Esophagus muscularis mucosa (tissue), 4 donors: ENCODE results near the gene LACTB.

Experiments
- EP300 ChIP-seq: sonication (generic); formaldehyde crosslinking; IDR thresholded peaks from one replicate; pipeline ENCODE4 v1.6.1; 2017; ENCODE audit warnings: antibody characterized with exemption
- POLR2A ChIP-seq: fragments of 450-650 bp; IDR thresholded peaks from one replicate; pipeline ENCODE4 v1.6.1; 2017; ENCODE audit warnings: antibody characterized with exemption, moderate library complexity, mild to moderate bottlenecking, low read depth
- POLR2AphosphoS5 ChIP-seq, 2 donors: sonication (generic); formaldehyde crosslinking; IDR thresholded peaks; one replicate each; pipeline ENCODE4 v1.6.1; 2017; ENCODE audit warnings: antibody characterized with exemption in 2 of 2
- TF ChIP-seq, protein P1 (sequence below), 3 experiments: fragments of 200-600 bp in 2 of 3; fragments of 450-650 bp in 1 of 3; sonication (generic) in 2 of 3; IDR thresholded peaks; one replicate each; pipeline ENCODE4 v1.5.1; 2017 to 2019; ENCODE audit warnings: antibody characterized with exemption in 3 of 3, mild to moderate bottlenecking in 2 of 3, moderate library complexity in 1 of 3

DNA sequence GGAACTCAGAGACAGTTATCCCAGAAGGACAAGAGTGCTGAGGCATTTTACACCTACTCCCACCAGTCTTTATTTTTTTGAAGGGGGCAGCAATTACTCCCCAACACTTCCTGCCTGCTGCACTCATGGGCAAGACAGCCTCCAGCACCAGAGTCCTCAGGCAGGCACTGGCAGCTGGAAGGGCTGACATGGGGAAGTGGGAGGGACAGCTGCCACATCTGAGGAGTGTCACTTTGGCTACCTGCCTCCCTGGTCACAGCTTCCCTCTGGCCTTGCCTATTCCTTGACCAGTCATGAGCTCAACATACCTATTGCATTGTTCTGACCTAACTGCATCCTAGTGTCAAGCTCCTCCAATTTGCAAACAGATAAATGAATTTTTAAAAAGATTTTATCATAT lies 10.2 kb upstream of the LACTB start:
- TF ChIP-seq, protein P1, sequence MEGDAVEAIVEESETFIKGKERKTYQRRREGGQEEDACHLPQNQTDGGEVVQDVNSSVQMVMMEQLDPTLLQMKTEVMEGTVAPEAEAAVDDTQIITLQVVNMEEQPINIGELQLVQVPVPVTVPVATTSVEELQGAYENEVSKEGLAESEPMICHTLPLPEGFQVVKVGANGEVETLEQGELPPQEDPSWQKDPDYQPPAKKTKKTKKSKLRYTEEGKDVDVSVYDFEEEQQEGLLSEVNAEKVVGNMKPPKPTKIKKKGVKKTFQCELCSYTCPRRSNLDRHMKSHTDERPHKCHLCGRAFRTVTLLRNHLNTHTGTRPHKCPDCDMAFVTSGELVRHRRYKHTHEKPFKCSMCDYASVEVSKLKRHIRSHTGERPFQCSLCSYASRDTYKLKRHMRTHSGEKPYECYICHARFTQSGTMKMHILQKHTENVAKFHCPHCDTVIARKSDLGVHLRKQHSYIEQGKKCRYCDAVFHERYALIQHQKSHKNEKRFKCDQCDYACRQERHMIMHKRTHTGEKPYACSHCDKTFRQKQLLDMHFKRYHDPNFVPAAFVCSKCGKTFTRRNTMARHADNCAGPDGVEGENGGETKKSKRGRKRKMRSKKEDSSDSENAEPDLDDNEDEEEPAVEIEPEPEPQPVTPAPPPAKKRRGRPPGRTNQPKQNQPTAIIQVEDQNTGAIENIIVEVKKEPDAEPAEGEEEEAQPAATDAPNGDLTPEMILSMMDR (IDR thresholded peaks at IDR 0.05), result no peak
- no peak for TF ChIP-seq EP300
- TF ChIP-seq POLR2A, result no peak
- TF ChIP-seq POLR2AphosphoS5 (IDR thresholded peaks at IDR 0.05), result no peak
